SK-N-MC (cell line): ENCODE results near the gene PCDHGA9.
"Not testable (repeated sequence)": the region's sequence is repeated elsewhere in the genome, so short reads cannot be mapped to it uniquely, and the experiment has no call there.

Experiments used
- EZH2 ChIP-seq: fragments of 200-600 bp; sonication (generic); IDR thresholded peaks from one replicate; pipeline ENCODE4 v1.6.1; 2017; ENCODE audit warnings: antibody characterized with exemption
- POLR2AphosphoS5 ChIP-seq: IDR thresholded peaks from 2 replicates; pipeline ENCODE4 v1.6.1; 2012; ENCODE audit warnings: mild to moderate bottlenecking, low read depth, low read length, borderline replicate concordance

GRCh38 chr5:141394401-141395187 lies 8.0 kb upstream of the PCDHGA9 start:
- not testable (repeated sequence) for TF ChIP-seq EZH2, POLR2AphosphoS5
